ENCODE data around the gene STRN.
"Not testable (repeated sequence)": the region's sequence is repeated elsewhere in the genome, so short reads cannot be mapped to it uniquely, and the experiment has no call there.

STRN gene

GRCh38 chr2:36834731-36835524 is 131.4 kb downstream of the STRN start:
- no peak for DNase-seq (ENCODE audit: low read depth)

- no peak for DNase-seq (ENCODE audit: low read depth)
These were observed 132.1 kb downstream of the STRN start for GRCh38 chr2:36834203-36834602.

GRCh38 chr2:36831185-36831584 is 135.2 kb downstream of the STRN start:
- no peak for DNase-seq (ENCODE audit: low read depth)

- not testable (repeated sequence) for DNase-seq (ENCODE audit: low read depth)
These were observed 141.7 kb downstream of the STRN start for GRCh38 chr2:36824683-36825082.

- DNase-seq (ENCODE audit: low read depth): no peak
These were observed 142.1 kb downstream of the STRN start for GRCh38 chr2:36824273-36824672.

GRCh38 chr2:36823862-36824261 is 142.5 kb downstream of the STRN start:
- DNase-seq (ENCODE audit: low read depth): no peak

GRCh38 chr2:36820942-36821605 is 145.3 kb downstream of the STRN start:
- no peak for DNase-seq (ENCODE audit: low read depth)

GRCh38 chr2:36819095-36819711 is 147.1 kb downstream of the STRN start:
- no peak for DNase-seq (ENCODE audit: low read depth)

- no peak for DNase-seq (ENCODE audit: low read depth)
These were observed 147.8 kb downstream of the STRN start for GRCh38 chr2:36818542-36818941.

- DNase-seq (ENCODE audit: low read depth): no peak
These were observed 154.1 kb downstream of the STRN start for GRCh38 chr2:36812196-36812595.

- no peak for DNase-seq (ENCODE audit: low read depth)
These were observed 155.3 kb downstream of the STRN start for GRCh38 chr2:36811071-36811470.

- no peak for DNase-seq (ENCODE audit: low read depth)
These were observed 157.3 kb downstream of the STRN start for GRCh38 chr2:36809069-36809445.

GRCh38 chr2:36808386-36809068 is 157.8 kb downstream of the STRN start:
- no peak for DNase-seq (ENCODE audit: low read depth)

GRCh38 chr2:36807223-36807886 is 159.0 kb downstream of the STRN start:
- DNase-seq (ENCODE audit: low read depth): no peak

GRCh38 chr2:36805635-36806224 is 160.6 kb downstream of the STRN start:
- no peak for DNase-seq (ENCODE audit: low read depth)

GRCh38 chr2:36802952-36803351 is 163.4 kb downstream of the STRN start:
- no peak for DNase-seq (ENCODE audit: low read depth)

- no peak for DNase-seq (ENCODE audit: low read depth)
These were observed 165.2 kb downstream of the STRN start for GRCh38 chr2:36801088-36801487.

GRCh38 chr2:36800381-36800780 is 166.0 kb downstream of the STRN start:
- DNase-seq (ENCODE audit: low read depth): peak; percentile 14

- no peak for DNase-seq (ENCODE audit: low read depth)
These were observed 167.6 kb downstream of the STRN start for GRCh38 chr2:36798724-36799123.

- DNase-seq (ENCODE audit: low read depth): no peak
These were observed 168.8 kb downstream of the STRN start for GRCh38 chr2:36797324-36798070.
